GM21737 (cell line): ENCODE data around the gene DEPDC5.

Experiments used
- ATAC-seq: cut with Tn5 transposase; IDR thresholded peaks from one replicate; pipeline ENCODE4 v1.9.1; 2021; ENCODE audit warnings: mild to moderate bottlenecking, moderate library complexity; ENCODE audit not compliant: unreplicated experiment

Gene DEPDC5

GRCh38 chr22:31883989-31884388, 130.2 kb downstream of the DEPDC5 start:
- ATAC-seq = no peak

GRCh38 chr22:31891366-31892079, 137.7 kb downstream of the DEPDC5 start:
- ATAC-seq = no peak

GRCh38 chr22:31892080-31892433, 138.2 kb downstream of the DEPDC5 start:
- no peak for ATAC-seq

GRCh38 chr22:31893460-31893859, 139.6 kb downstream of the DEPDC5 start:
- no peak for ATAC-seq

GRCh38 chr22:31895411-31896123, 141.7 kb downstream of the DEPDC5 start:
- no peak for ATAC-seq

GRCh38 chr22:31896472-31896871, 142.7 kb downstream of the DEPDC5 start:
- ATAC-seq = no peak

- ATAC-seq = no peak
Observed at GRCh38 chr22:31897842-31898805, 144.3 kb downstream of the DEPDC5 start.

- no peak for ATAC-seq
Observed at GRCh38 chr22:31898926-31899325, 145.1 kb downstream of the DEPDC5 start.

GRCh38 chr22:31899669-31900068, 145.8 kb downstream of the DEPDC5 start:
- no peak for ATAC-seq

GRCh38 chr22:31901388-31902137, 147.7 kb downstream of the DEPDC5 start:
- ATAC-seq = no peak

GRCh38 chr22:31904651-31905050, 150.8 kb downstream of the DEPDC5 start:
- ATAC-seq = no peak

GRCh38 chr22:31905356-31905755, 151.5 kb downstream of the DEPDC5 start:
- no peak for ATAC-seq

- ATAC-seq = no peak
Observed at GRCh38 chr22:31906086-31906485, 152.3 kb downstream of the DEPDC5 start.

- no peak for ATAC-seq
Observed at GRCh38 chr22:31906569-31906968, 152.8 kb downstream of the DEPDC5 start.

- no peak for ATAC-seq
Observed at GRCh38 chr22:31909977-31910376, 156.2 kb downstream of the DEPDC5 start.

GRCh38 chr22:31911565-31912406, 158.0 kb downstream of the DEPDC5 start:
- no peak for ATAC-seq

- ATAC-seq = no peak
Observed at GRCh38 chr22:31912407-31912743, 158.6 kb downstream of the DEPDC5 start.

- no peak for ATAC-seq
Observed at GRCh38 chr22:31915586-31915985, 161.8 kb downstream of the DEPDC5 start.

GRCh38 chr22:31917227-31917921, 163.6 kb downstream of the DEPDC5 start:
- ATAC-seq = peak; percentile 47
